Femur (tissue), 1 donor: ENCODE measurements around the gene PPIA.
"Not testable (repeated sequence)": the region's sequence is repeated elsewhere in the genome, so short reads cannot be mapped to it uniquely, and the experiment has no call there.

Experiments
- DNase-seq: peaks from one replicate; pipeline ENCODE4 v3.0.0-alpha.2; 2017

Gene PPIA

DNA sequence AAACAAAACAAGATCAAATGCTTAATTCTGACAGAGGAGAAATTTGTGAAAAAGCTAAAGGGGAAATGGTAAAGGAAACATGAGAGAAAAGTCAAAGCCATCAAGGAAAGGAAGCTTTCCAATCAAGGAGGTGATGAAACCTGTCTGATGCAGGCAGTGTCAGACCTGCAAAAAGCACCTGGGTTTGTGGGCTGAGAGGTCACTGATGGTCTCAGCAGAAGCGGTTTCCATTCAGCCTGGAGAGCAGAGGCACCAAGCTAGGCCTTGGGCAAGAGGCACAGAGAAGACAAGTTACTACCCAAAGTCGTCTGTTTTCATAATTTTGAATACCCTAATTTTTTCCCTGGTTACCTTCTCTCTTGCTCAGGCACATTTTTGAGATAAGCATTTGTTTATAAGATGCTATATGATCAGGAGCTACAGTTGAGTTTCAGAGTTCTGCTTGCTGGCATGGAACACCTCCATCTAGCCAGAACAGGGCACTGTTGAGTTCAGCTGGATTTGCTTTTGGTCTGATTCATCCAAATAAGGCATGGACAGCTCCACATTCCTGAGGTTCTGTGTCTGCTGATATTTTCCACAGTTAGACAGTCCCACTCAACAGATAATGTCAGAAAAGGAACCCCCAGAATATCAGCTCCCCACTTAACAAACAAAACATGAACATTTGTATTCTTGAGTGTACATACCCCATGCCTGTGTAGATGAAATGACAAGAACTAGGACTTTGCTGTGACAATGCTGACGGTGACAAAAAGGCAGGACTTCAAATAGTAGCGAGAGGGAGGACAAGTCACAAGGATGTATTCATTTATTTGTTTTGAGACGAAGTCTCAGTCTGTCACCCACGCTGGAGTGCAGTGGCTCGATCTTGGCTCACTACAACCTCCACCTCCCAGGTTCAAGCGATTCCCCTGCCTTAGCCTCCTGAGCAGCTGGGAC is 4.9 kb upstream of the PPIA start:
- DNase-seq: no peak

DNA sequence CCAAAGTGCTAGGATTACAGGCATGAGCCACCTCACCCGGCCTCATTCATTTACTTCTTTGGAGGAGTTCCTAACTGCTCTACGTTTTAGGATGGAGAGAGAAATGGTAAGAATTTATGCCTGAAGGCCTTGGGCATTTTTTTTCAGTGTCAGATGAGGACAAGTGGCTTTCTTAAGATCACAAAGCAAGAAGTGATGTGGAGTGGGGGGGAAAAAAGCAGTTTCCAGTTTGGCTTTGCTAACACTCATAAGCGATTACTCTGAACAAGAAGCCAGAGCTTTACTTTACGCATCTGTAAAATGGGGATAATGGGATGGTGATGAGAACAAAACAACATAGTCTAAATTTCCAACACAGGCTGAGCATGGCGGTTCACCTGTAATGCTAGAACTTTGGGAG is 2.6 kb upstream of the PPIA start:
- no peak for DNase-seq

DNA sequence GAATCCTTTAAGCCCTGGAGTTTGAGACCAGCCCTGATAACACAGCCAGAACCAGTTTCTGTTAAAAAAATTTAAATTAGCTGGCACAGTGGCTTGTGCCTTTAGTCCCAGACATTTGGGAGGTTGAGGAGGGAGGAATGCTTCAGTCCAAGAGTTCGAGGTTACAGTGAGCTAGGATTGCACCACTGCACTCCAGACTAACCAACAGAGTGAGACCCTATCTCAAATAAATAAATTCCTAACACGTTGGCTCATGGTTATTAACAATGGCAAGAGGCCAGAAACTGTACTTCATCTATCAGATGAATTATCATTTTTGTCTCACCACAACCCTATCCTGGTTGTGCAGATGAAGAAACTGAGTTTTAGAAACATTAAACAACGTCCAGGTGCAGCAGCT is 2.1 kb upstream of the PPIA start:
- no peak for DNase-seq

DNA sequence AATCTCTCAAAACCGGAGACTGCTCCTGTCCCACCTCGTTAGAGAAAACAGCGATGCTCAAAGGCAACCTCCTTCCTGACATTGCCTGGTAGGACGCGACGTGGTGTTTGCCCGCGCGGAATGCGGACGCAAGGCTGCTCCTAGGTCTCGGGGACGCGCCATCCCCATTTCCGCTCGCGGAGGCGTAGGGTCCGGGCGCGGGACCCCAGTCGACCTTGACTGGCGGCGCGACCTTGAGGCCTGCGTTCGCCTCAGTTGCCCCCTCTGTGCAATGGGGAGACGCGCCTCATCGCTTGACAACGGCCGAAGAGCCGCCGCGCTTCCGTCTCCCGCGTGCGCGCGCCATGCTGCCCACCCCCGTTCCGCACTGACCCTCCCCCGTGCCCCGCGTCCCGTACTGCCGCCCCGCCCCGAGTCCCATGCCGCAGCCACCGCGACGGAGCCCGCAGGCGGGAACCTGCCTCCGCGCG is 412 bp upstream of the PPIA start:
- DNase-seq: no peak

DNA sequence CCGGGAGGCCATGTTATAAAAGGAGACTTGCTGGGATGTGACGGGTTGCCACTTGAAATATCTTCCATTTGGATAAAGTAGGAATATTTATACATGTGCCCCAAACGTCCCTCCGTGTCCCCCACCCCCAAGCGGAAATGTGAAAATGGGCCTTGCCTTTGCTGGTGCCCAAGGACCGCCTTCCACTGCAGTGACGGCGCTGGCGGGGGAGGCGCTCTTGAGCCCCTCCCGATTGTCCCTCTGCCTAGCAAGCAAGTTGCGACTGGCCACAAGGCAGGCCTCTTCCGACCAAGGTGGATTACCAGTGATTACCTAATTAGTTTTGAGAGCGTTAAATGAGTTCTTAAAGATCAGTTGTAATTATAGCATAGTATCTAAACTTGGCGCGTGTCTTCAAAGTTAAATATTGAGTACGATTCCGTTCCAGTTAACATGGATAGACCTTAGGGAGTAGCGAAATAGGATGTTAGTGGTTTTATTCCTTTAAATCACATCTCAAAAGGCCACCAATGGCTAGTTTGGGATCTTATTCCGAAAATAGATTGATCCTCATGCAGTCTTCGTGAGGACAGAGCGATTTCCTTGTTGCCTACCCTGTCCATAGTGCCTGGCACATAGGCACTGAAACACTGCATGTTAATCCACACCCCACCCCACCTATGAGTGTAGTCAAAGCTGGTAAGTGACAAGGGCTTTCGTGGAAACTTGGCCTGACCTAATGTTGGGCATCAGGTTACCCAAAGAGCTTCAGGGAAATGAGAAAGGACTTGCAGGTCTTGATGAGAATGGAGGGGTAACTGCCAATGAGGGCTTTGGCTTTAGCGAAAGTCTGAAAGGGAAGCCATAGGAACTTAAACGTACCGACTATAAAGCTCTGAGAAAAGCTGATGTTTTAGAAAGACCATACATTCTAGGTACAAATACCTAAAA is 1.1 kb downstream of the PPIA start:
- peak; percentile 95 for DNase-seq

DNA sequence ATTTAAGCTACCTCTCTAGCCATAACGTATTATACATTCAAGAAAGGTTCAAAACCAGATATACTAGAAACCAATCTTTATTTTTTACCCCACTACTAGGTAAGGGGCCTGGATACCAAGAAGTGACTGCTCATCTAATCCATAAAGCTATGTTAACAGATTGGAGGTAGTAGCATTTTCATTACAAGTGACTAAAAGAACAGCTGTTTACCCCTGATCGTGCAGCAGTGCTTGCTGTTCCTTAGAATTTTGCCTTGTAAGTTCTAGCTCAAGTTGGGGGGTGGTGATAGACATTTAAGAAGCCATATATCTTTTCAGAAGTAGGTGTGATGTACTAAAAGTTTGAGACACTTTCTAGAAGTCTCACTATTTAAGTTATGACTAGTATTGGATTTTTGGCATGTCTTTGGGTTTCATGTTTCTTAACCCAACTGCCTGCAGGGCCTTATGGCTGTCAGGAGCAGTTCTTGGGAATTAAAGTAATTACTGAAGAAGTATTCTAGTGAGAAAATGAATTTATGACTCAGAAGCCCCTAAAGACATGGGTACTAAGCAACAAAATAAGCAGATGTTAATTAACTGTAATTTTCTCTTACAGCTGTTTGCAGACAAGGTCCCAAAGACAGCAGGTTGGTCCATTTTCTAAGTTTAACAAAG is 2.3 kb downstream of the PPIA start:
- no peak for DNase-seq

DNA sequence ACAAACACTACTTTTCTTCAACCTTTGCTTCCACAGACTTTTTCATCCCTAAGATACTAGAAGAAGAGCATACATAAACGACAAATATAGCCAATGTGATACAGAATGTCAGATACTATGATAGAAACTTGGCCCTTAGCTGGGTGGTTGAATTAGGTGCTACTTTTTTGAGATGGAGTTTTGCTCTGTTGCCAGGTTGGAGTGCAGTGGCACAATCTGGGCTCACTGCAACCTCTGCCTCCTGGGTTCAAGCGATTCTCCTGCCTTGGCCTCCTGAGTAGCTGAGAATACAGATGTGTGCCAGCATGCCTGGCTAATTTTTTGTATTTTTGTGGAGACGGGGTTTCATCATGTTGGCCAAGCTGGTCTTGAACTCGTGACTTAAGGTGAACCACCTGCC is 3.5 kb downstream of the PPIA start:
- DNase-seq: no peak

DNA sequence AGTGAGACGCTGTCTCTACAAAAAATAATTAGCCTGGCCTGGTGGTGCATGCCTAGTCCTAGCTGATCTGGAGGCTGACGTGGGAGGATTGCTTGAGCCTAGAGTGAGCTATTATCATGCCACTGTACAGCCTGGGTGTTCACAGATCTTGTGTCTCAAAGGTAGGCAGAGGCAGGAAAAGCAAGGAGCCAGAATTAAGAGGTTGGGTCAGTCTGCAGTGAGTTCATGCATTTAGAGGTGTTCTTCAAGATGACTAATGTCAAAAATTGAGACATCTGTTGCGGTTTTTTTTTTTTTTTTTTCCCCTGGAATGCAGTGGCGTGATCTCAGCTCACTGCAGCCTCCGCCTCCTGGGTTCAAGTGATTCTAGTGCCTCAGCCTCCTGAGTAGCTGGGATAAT is 5.4 kb downstream of the PPIA start:
- no peak for DNase-seq

DNA sequence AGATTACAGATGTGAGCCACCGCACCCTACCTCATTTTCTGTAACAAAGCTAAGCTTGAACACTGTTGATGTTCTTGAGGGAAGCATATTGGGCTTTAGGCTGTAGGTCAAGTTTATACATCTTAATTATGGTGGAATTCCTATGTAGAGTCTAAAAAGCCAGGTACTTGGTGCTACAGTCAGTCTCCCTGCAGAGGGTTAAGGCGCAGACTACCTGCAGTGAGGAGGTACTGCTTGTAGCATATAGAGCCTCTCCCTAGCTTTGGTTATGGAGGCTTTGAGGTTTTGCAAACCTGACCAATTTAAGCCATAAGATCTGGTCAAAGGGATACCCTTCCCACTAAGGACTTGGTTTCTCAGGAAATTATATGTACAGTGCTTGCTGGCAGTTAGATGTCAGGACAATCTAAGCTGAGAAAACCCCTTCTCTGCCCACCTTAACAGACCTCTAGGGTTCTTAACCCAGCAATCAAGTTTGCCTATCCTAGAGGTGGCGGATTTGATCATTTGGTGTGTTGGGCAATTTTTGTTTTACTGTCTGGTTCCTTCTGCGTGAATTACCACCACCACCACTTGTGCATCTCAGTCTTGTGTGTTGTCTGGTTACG is 6.0 kb downstream of the PPIA start:
- no peak for DNase-seq

DNA sequence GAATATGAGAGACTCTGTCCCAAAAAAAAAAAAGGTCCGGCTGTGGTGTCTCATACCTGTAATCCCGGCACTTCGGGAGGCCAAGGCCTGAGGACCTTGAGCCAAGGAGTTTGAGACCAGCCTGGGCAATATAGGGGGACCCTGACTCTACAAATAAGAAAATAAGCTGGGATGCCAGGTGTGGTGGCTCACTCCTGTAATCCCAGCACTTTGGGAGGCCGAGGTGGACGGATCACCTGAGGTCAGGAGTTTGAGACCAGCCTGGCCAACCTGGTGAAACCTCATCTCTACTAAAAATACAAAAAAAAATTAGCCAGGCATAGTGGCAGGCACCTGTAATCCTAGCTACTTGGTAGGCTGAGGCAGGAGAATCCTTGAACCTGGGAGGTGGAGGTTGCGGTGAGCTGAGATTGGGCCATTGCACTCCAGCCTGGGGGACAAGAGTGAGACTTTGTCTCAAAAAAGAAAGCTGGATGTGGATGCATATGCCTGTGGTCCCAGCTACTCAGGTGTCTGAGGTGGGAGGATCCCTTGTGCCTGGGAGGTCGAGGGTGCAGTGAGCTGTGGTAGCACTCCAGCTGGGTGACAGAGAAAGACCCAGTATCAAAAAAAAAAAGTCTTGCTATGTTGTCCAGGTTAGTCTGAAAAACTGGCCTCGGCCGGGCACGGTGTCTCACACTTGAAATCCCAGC is 7.5 kb downstream of the PPIA start:
- DNase-seq: not testable (repeated sequence)

DNA sequence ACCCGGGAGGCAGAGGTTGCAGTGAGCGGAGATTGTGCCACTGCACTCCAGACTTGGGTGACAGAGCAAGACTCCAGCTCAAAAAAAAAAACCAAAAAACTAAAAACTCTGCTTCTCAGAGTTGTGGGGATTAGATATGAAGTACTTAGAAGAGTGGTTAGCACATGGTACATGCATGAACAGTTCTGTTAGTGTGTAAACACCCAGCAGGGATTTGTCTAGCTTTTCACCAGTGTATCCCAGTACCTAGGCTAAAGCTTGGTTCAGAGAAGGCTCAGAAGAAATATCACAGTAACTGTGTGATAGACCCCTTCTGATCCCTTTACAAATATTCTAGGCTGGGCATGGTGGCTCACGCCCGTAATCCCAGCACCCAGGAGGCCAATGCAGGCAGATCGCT is 9.5 kb downstream of the PPIA start:
- DNase-seq: no peak

DNA sequence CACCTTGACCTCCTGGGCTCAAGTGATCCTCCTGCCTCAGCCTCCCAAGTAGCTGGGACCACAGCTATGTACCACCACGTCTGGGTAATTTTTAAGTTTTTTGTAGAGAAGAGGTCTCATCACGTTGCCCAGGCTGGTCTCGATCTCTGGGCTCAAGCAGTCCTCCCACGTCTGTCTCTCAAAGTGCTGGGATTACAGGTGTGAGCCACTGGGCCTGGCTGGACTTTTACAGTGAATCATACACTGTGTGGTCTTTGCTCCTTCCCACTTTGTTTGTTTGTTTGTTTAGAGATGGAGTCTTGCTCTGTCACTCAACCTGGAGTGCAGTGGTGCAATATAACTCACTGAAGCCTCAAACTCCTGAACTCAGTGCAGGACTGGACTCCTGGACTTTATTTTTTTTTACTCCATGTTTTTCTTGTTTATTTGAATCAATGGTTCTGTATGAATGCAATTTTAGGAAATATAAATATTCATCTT is 12.5 kb downstream of the PPIA start:
- no peak for DNase-seq

DNA sequence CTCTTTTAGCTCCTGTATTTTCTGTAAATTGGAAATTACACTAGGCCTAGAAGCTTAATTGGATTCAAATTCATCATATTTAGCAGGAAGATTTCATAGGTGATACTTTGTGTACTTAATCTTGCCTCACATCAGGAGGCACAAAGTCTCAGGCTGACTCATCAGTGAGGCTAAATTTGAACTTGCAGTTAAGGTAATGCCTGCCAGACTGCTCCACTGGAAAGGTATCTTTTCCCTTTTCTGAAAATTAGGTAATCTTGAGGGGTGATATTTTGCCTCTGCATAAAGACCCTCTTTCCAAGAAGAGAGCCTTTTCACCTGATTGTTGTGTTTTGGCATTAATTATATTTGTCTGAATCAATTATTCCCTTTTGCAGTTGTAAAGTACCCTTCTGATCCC is 14.6 kb downstream of the PPIA start:
- no peak for DNase-seq

DNA sequence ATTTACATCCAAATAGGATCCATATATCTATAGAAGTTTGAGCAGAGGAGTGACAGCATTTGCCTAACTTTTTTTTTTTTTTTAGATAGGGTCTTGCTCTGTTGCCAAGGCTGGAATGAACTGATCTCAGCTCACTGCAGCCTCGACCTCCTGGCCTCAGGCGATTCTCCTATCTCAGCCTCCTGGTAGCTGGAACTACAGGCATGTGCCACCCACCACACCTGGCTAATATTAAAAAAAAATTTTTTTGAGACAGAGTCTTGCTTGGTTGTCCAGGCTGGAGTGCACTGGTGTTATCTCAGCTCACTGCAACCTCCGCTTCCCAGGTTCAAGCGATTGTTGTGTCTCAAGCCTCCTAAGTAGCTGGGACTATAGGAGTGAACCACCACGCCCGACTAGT is 15.1 kb downstream of the PPIA start:
- no peak for DNase-seq

DNA sequence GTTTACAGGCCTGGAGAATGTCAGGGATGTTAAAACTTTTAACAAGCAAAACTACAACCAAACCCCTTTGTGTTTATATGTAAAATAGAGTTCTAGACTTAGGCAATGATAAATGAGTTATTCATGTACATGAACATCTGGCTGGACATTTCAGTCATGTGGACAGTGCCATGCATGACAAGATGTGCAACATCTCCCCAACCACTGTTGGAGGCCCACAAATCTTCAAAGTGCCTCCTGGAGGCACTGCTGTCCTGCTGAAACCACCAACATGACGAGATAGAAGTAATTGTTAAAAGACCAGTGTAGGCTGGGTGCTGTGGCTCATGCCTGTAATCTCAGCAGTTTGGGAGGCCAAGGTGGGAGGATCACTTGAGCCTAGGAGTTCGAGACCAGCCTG is 18.4 kb downstream of the PPIA start:
- DNase-seq: no peak

DNA sequence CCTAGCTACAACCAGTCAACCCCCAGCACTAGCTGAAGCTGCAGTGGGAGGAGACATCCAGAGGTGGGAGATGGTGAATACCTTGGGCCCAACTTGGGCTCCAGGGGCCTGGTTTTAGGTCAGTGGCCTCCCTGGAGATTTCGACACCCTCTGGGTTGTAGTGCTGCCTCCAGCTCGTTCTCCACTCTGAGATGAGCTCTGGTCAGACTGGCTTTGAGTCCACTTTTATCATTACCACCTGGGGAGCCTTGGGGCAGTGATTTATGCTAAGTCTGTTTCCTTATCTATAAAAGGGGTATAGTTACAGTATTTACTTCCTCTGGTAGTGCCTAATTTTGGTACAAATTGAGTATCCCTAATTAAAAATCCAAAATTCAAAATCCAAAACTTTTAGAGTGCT is 22.8 kb downstream of the PPIA start:
- DNase-seq: no peak

DNA sequence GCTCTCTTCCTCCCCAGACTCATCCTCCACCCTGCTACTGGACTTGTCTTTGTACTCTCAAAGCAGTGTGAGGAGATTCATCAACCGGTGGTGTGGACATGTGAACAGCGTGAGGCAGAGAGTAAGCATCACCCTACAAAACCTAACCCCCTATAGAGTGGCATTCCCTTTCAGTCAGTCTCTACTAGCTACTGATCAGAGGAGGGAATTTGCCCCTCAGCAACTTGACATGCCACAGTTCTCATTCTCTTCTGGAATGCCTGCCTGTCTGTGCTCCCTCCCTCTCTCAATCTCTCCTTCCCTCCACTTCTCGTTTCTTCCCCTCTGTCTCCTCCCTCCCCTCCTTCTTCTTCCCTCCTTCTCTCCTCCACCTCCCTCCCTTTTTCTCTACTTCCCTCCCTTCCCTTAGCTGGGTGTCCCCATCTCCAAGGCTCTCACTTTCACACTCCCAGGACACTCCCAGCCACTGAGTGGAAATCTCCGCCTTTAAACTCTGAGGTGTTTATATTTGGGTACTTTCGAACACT is 26.8 kb downstream of the PPIA start:
- DNase-seq: no peak

DNA sequence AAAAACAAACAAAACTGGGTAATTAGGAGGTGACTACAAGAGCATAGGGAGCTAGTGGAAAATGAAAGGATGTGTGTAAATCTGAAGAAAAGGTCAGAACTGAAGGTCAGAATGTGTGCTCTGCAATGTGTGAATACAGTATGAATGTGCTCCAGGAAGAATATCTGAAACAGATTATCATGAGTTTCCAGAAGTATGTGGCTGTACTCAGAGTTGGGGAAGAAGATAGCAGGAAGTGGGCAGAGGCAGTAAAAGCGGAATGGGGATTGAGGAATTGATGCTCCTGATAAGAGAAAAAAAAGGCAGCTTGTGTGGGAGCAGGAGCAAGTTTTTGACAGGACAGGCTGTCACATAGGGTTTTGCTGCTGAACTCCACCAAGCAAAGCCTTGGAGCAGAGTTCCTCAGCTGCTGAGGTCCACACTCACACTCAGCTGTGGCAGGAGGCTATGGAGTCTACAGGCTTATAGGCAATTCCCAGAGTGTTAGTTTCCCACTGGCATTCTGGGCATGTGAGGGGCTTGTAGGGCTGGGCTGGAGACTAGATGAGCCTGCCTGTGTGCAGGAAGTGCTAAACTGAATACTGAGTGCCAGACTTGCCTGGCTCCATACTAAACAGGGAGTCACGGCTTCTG is 28.5 kb downstream of the PPIA start:
- no peak for DNase-seq

DNA sequence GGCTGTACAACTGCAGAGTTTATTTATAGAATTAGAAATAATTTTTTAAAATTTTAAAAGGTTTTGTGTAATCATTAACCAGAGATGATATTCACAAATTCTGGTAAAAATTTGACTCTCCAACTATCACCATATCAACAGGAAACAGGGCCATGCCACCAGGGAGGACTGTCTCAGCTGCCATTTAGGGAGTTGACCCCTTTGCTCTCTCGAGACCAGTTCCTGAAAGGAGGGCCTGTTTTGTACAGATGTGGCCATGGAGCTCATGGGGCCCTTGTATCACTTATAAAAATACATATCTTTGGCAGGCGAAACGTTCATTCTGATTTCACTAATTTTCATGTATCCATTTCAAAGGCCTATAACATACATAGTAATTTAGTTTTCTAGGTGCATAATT is 31.1 kb downstream of the PPIA start:
- DNase-seq: no peak

DNA sequence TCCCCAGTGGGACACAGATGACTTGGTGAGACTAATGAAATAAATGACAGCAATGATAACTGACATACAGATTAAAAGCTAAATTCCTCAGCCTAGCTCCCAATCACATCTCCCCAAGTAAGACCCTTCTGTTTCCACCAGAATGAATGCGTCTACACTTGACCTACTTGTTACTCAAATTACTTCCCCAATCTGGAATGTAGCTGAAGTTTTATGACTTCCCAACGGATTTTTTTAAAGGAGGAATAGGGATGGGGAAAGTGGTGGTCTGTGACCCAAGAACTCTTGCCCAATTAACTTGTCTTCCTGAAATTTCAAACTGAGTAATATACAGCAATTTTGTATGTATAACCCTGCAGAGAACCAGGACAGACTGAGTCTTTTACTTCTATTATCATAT is 42.3 kb downstream of the PPIA start:
- no peak for DNase-seq

DNA sequence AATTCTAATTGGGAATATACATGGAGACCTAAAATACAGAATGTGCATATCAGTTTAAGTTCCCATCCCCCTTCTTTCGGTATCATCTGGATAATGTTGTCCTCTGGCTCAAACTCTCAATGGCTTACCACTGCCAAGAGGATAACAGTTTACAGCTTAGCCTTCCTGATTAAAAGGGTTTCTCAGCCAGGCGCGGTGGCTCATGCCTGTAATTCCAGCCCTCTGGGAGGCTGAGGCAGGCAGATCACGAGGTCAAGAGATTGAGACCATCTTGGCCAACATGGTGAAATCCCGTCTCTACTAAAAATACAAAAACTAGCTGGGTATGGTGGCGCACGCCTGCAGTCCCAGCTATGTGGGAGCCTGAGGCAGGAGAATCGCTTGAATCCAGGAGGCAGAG is 46.2 kb downstream of the PPIA start:
- DNase-seq: not testable (repeated sequence)
